Measurements from ENCODE around the gene DGAT2L6. TPM values are rescaled to one million over a fixed set of nuclear protein-coding genes. Genes with fewer than 3 reads are reported as not detected.

DGAT2L6 gene
- total RNA-seq, 1 donor from 2014 or later: not detected

DNA sequence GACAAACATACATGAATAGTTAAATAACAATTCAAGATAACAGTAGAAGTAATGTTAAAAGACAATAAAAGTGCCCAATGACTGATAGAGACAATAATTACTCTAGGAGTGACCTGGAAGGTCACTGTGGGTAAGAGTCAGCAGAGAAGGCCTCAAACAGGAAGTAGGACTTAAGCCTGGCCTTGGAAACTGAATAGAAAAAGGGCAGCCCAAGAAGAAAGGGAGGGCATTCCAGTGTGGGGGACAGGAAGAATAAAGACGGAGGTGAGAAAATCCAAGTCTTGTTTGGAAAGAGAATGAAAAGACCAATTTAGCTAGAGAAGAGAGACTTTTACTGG lies 76.7 kb downstream of the DGAT2L6 start:
- no peak overlapping the region for H3K4me3 ChIP-seq (ENCODE audit: insufficient read depth, low read depth, low read length)

DNA sequence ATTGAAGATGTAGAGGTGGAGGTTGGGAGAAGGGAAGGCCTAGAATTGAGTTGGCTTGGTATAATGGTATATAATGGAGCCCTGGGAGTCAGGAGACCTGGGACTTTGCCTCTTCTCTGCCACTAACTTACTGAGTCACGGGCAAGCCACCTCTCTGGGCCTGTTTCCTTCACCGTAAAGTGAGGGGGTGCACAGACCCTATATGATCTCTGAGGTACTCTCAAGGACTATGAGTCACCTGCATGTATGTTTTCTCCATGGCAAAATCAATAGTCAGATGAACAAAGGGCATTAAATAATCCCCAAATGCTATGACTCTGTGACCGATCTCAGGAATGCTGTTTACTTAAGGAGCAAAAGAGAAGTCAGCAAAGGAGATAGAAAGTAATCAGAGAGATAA lies 77.6 kb downstream of the DGAT2L6 start:
- H3K27ac Mint-ChIP-seq (ENCODE audit: unreplicated experiment): no peak overlapping the region
- no peak overlapping the region for H3K9ac ChIP-seq (ENCODE audit: low read length)

More for the DNA sequence above, 76.7 kb downstream of the DGAT2L6 start:
- peak overlapping the region; percentile 85 for H3K27ac Mint-ChIP-seq (ENCODE audit: unreplicated experiment)
- Histone ChIP-seq H3K4me1 (ENCODE audit: insufficient read depth, low read length) (no peaks in the 10 kb centered on the region), H3K4me2 (ENCODE audit: low read length) (no peak overlapping the region), H3K9ac (ENCODE audit: low read length) (no peak overlapping the region), H3K79me2 (ENCODE audit: insufficient read depth, low read length) (no peaks in the 10 kb centered on the region), H4K20me1 (ENCODE audit: insufficient read depth, low read length) (no peaks in the 10 kb centered on the region), H3K27me3 (ENCODE audit: insufficient read depth, low read length) (no peaks in the 10 kb centered on the region), H3K27ac (ENCODE audit: low read depth, low read length) (no peak overlapping the region), H3K9me3 (ENCODE audit: insufficient read depth, low read depth, low read length) (no peaks in the 10 kb centered on the region), H2AFZ (ENCODE audit: low read depth, low read length) (no peak overlapping the region), H3K36me3 (ENCODE audit: insufficient read depth, low read length) (no peaks in the 10 kb centered on the region)
- H3K36me3 Mint-ChIP-seq (ENCODE audit: low read depth, unreplicated experiment): no peaks in the 10 kb centered on the region
- FAIRE-seq (no peak), DNase-seq (ENCODE audit: low read depth) (no peak)
- H3K4me3 Mint-ChIP-seq (ENCODE audit: unreplicated experiment): no peak overlapping the region
- peaks cover 19% of the 10 kb centered on the region for H3K4me1 Mint-ChIP-seq (ENCODE audit: low read depth, unreplicated experiment)
- TF ChIP-seq, protein P1, sequence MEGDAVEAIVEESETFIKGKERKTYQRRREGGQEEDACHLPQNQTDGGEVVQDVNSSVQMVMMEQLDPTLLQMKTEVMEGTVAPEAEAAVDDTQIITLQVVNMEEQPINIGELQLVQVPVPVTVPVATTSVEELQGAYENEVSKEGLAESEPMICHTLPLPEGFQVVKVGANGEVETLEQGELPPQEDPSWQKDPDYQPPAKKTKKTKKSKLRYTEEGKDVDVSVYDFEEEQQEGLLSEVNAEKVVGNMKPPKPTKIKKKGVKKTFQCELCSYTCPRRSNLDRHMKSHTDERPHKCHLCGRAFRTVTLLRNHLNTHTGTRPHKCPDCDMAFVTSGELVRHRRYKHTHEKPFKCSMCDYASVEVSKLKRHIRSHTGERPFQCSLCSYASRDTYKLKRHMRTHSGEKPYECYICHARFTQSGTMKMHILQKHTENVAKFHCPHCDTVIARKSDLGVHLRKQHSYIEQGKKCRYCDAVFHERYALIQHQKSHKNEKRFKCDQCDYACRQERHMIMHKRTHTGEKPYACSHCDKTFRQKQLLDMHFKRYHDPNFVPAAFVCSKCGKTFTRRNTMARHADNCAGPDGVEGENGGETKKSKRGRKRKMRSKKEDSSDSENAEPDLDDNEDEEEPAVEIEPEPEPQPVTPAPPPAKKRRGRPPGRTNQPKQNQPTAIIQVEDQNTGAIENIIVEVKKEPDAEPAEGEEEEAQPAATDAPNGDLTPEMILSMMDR (IDR thresholded peaks at IDR 0.05; ENCODE audit: insufficient read depth, low read depth, low read length): no peak
- no peak for TF ChIP-seq EZH2 (IDR thresholded peaks at IDR 0.05; ENCODE audit: insufficient read depth, low read length)
- no peaks in the 10 kb centered on the region for H3K9me3 Mint-ChIP-seq (ENCODE audit: unreplicated experiment)
- H3K27me3 Mint-ChIP-seq (ENCODE audit: low read depth, unreplicated experiment): no peaks in the 10 kb centered on the region

More for the DNA sequence above, 77.6 kb downstream of the DGAT2L6 start:
- Histone ChIP-seq H3K4me2 (ENCODE audit: low read length) (no peak overlapping the region), H3K4me3 (ENCODE audit: insufficient read depth, low read depth, low read length) (no peak overlapping the region), H3K79me2 (ENCODE audit: insufficient read depth, low read length) (no peaks in the 10 kb centered on the region), H3K4me1 (ENCODE audit: insufficient read depth, low read length) (no peaks in the 10 kb centered on the region), H3K9me3 (ENCODE audit: insufficient read depth, low read depth, low read length) (no peaks in the 10 kb centered on the region), H3K36me3 (ENCODE audit: insufficient read depth, low read length) (no peaks in the 10 kb centered on the region), H4K20me1 (ENCODE audit: insufficient read depth, low read length) (no peaks in the 10 kb centered on the region), H3K27me3 (ENCODE audit: insufficient read depth, low read length) (no peaks in the 10 kb centered on the region), H3K27ac (ENCODE audit: low read depth, low read length) (no peak overlapping the region), H2AFZ (ENCODE audit: low read depth, low read length) (no peak overlapping the region)
- no peaks in the 10 kb centered on the region for H3K9me3 Mint-ChIP-seq (ENCODE audit: unreplicated experiment)
- H3K4me3 Mint-ChIP-seq (ENCODE audit: unreplicated experiment): no peak overlapping the region
- TF ChIP-seq EZH2 (IDR thresholded peaks at IDR 0.05; ENCODE audit: insufficient read depth, low read length): no peak
- TF ChIP-seq, protein P1 (IDR thresholded peaks at IDR 0.05; ENCODE audit: insufficient read depth, low read depth, low read length): no peak
- FAIRE-seq (peak; percentile 5), DNase-seq (ENCODE audit: low read depth) (no peak)
- H3K36me3 Mint-ChIP-seq (ENCODE audit: low read depth, unreplicated experiment): no peaks in the 10 kb centered on the region
- no peaks in the 10 kb centered on the region for H3K27me3 Mint-ChIP-seq (ENCODE audit: low read depth, unreplicated experiment)
- peaks cover 19% of the 10 kb centered on the region for H3K4me1 Mint-ChIP-seq (ENCODE audit: low read depth, unreplicated experiment)

Other genes starting within 250 kb of the DGAT2L6 start
- gene AWAT2, start 127.5 kb upstream of the DGAT2L6 start, total RNA-seq: not detected in 2 replicates
- gene OTUD6A, start 115.0 kb upstream of the DGAT2L6 start, total RNA-seq: not detected in 2 replicates
- 38.2 and 41.1 TPM in 2 replicates for gene IGBP1, start 44.0 kb upstream of the DGAT2L6 start, total RNA-seq
- gene AWAT1, start 57.2 kb downstream of the DGAT2L6 start, total RNA-seq: not detected in 2 replicates
- 0.18 TPM in 1 of 2 replicates, not detected in the other for gene P2RY4, start 82.7 kb downstream of the DGAT2L6 start, total RNA-seq
- not detected in 2 replicates for gene ARR3, start 90.9 kb downstream of the DGAT2L6 start, total RNA-seq
- not detected in 2 replicates for gene RAB41, start 104.7 kb downstream of the DGAT2L6 start, total RNA-seq
- 47.4 and 48.9 TPM in 2 replicates for gene PDZD11, start 112.4 kb downstream of the DGAT2L6 start, total RNA-seq
- gene KIF4A, start 112.6 kb downstream of the DGAT2L6 start, total RNA-seq: 1.7 and 3.0 TPM in 2 replicates
- gene GDPD2, start 245.8 kb downstream of the DGAT2L6 start, total RNA-seq: not detected in 2 replicates

All from astrocyte (in vitro differentiated cells and primary cell).